HUES48 (cell line): Measurements from ENCODE around the gene CNN2.

Experiments
- H3K27ac ChIP-seq: one replicate; pipeline ENCODE4 v1.7.0; 2013; ENCODE audit warnings: low read depth, low read length, inconsistent platforms
- H3K27me3 ChIP-seq: 2 replicates; pipeline ENCODE4 v1.6.1; 2013; ENCODE audit warnings: mild to moderate bottlenecking, low read length; ENCODE audit not compliant: control insufficient read depth, insufficient read depth
- H3K36me3 ChIP-seq: 2 replicates; pipeline ENCODE4 v1.6.1; 2013; ENCODE audit warnings: low read length; ENCODE audit not compliant: control insufficient read depth, insufficient read depth
- H3K4me1 ChIP-seq: 2 replicates; pipeline ENCODE4 v1.6.1; 2013; ENCODE audit warnings: mild to moderate bottlenecking, low read length; ENCODE audit not compliant: control insufficient read depth, insufficient read depth
- H3K4me3 ChIP-seq: 2 replicates; pipeline ENCODE4 v1.5.1; 2013; ENCODE audit warnings: mild to moderate bottlenecking, low read depth, low read length
- H3K9ac ChIP-seq: 2 replicates; pipeline ENCODE4 v1.6.1; 2013; ENCODE audit warnings: mild to moderate bottlenecking, low read depth, low read length, moderate library complexity
- H3K9me3 ChIP-seq: 2 replicates; pipeline ENCODE4 v1.6.1; 2013; ENCODE audit warnings: low read length; ENCODE audit not compliant: control insufficient read depth, insufficient read depth

CNN2 gene

GRCh38 chr19:996051-996838 is 30.2 kb upstream of the CNN2 start:
- H3K27me3 ChIP-seq: peaks cover 32% of the 10 kb centered on the region
- H3K9me3 ChIP-seq: no peaks in the 10 kb centered on the region
- no peak overlapping the region for H3K9ac ChIP-seq
- peaks cover 7% of the 10 kb centered on the region for H3K36me3 ChIP-seq
- peak overlapping the region; percentile 47 for H3K4me3 ChIP-seq
- H3K4me1 ChIP-seq: no peaks in the 10 kb centered on the region
- no peak overlapping the region for H3K27ac ChIP-seq

- no peaks in the 10 kb centered on the region for H3K9me3 ChIP-seq
- peaks cover 4% of the 10 kb centered on the region for H3K36me3 ChIP-seq
- peaks cover 35% of the 10 kb centered on the region for H3K27me3 ChIP-seq
- no peak overlapping the region for H3K27ac ChIP-seq
- H3K9ac ChIP-seq: no peak overlapping the region
- no peaks in the 10 kb centered on the region for H3K4me1 ChIP-seq
- H3K4me3 ChIP-seq: no peak overlapping the region
Observed at GRCh38 chr19:998064-998463, 28.3 kb upstream of the CNN2 start.

- H3K36me3 ChIP-seq: peaks cover under 1% of the 10 kb centered on the region
- no peak overlapping the region for H3K4me3 ChIP-seq
- H3K27me3 ChIP-seq: peaks cover 35% of the 10 kb centered on the region
- no peaks in the 10 kb centered on the region for H3K4me1 ChIP-seq
- H3K9me3 ChIP-seq: no peaks in the 10 kb centered on the region
- no peak overlapping the region for H3K27ac ChIP-seq
- no peak overlapping the region for H3K9ac ChIP-seq
Observed at GRCh38 chr19:999379-999719, 27.1 kb upstream of the CNN2 start.

GRCh38 chr19:1000095-1000494 is 26.3 kb upstream of the CNN2 start, which contains the start of gene GRIN3B:
GRIN3B (plus strand) TSS chr19:1000419; CDS start chr19:1000438, 19 bp downstream.
- peaks cover 35% of the 10 kb centered on the region for H3K27me3 ChIP-seq
- no peaks in the 10 kb centered on the region for H3K9me3 ChIP-seq
- no peaks in the 10 kb centered on the region for H3K4me1 ChIP-seq
- H3K4me3 ChIP-seq: peak within 1 kb of the TSS; percentile 59; the same call in 1 of the 2 replicates
- H3K27ac ChIP-seq: no peak within 1 kb of the TSS
- H3K36me3 ChIP-seq: no peaks in the 10 kb centered on the region
- no peak within 1 kb of the TSS for H3K9ac ChIP-seq

GRCh38 chr19:1000591-1001537 is 25.5 kb upstream of the CNN2 start:
- Histone ChIP-seq H3K27me3 (peaks cover 35% of the 10 kb centered on the region), H3K4me3 (peak overlapping the region; percentile 59; the same call in 1 of the 2 replicates), H3K9ac (no peak overlapping the region), H3K27ac (no peak overlapping the region), H3K4me1 (no peaks in the 10 kb centered on the region), H3K9me3 (no peaks in the 10 kb centered on the region), H3K36me3 (no peaks in the 10 kb centered on the region)

GRCh38 chr19:1001538-1002166 is 24.8 kb upstream of the CNN2 start:
- Histone ChIP-seq H3K27ac (no peak overlapping the region), H3K36me3 (no peaks in the 10 kb centered on the region), H3K4me3 (no peak overlapping the region), H3K27me3 (peaks cover 35% of the 10 kb centered on the region), H3K9me3 (no peaks in the 10 kb centered on the region), H3K9ac (no peak overlapping the region), H3K4me1 (no peaks in the 10 kb centered on the region)

- H3K27me3 ChIP-seq: peaks cover 29% of the 10 kb centered on the region
- H3K36me3 ChIP-seq: no peaks in the 10 kb centered on the region
- no peak overlapping the region for H3K4me3 ChIP-seq
- no peaks in the 10 kb centered on the region for H3K4me1 ChIP-seq
- no peak overlapping the region for H3K27ac ChIP-seq
- H3K9ac ChIP-seq: no peak overlapping the region
- H3K9me3 ChIP-seq: no peaks in the 10 kb centered on the region
Observed at GRCh38 chr19:1002600-1002999, 23.8 kb upstream of the CNN2 start.

- Histone ChIP-seq H3K9me3 (no peaks in the 10 kb centered on the region), H3K27me3 (peaks cover 22% of the 10 kb centered on the region), H3K27ac (no peak overlapping the region), H3K4me1 (no peaks in the 10 kb centered on the region), H3K4me3 (no peak overlapping the region), H3K36me3 (no peaks in the 10 kb centered on the region), H3K9ac (no peak overlapping the region)
Observed at GRCh38 chr19:1003283-1003682, 23.1 kb upstream of the CNN2 start.

GRCh38 chr19:1004204-1004802 is 22.1 kb upstream of the CNN2 start:
- H3K9me3 ChIP-seq: no peaks in the 10 kb centered on the region
- no peaks in the 10 kb centered on the region for H3K36me3 ChIP-seq
- H3K9ac ChIP-seq: no peak overlapping the region
- no peak overlapping the region for H3K4me3 ChIP-seq
- no peak overlapping the region for H3K27ac ChIP-seq
- H3K4me1 ChIP-seq: no peaks in the 10 kb centered on the region
- peaks cover 18% of the 10 kb centered on the region for H3K27me3 ChIP-seq

GRCh38 chr19:1004803-1005664 is 21.4 kb upstream of the CNN2 start:
- H3K4me1 ChIP-seq: no peaks in the 10 kb centered on the region
- H3K27me3 ChIP-seq: peaks cover 13% of the 10 kb centered on the region
- H3K27ac ChIP-seq: no peak overlapping the region
- H3K9me3 ChIP-seq: no peaks in the 10 kb centered on the region
- H3K36me3 ChIP-seq: peaks cover 3% of the 10 kb centered on the region
- no peak overlapping the region for H3K4me3 ChIP-seq
- no peak overlapping the region for H3K9ac ChIP-seq
